Stimulated activated naive CD8-positive, alpha-beta T cell treated with anti-CD3 and anti-CD28 coated beads, Interleukin-15, Interleukin-2, amounts not matched to agents 100 ng/mL and 50 ng/mL, for 24 hours (primary cell): Measurements from ENCODE around the gene TMEM54.
A peak's percentile ranks its signal among the peaks of the same experiment; 100 is the strongest.

Experiments
- H3K27ac Mint-ChIP-seq: one replicate; pipeline ENCODE4 v1.8.0; 2021; ENCODE audit warnings: mild to moderate bottlenecking, mixed read lengths
- H3K27me3 Mint-ChIP-seq: one replicate; pipeline ENCODE4 v1.8.0; 2021; ENCODE audit warnings: mixed read lengths
- H3K36me3 Mint-ChIP-seq: one replicate; pipeline ENCODE4 v1.8.0; 2021; ENCODE audit warnings: low read depth, mixed read lengths
- H3K4me1 Mint-ChIP-seq: one replicate; pipeline ENCODE4 v1.8.0; 2021; ENCODE audit warnings: low read depth, mixed read lengths
- H3K4me3 Mint-ChIP-seq: one replicate; pipeline ENCODE4 v1.8.0; 2021; ENCODE audit warnings: mild to moderate bottlenecking, mixed read lengths
- H3K9me3 Mint-ChIP-seq: one replicate; pipeline ENCODE4 v1.8.0; 2021; ENCODE audit warnings: mixed read lengths

TMEM54 gene

GRCh38 chr1:32884032-32884372 lies 17.2 kb downstream of the TMEM54 start:
- Mint-ChIP-seq H3K4me1 (no peaks in the 10 kb centered on the region), H3K36me3 (no peaks in the 10 kb centered on the region), H3K9me3 (no peaks in the 10 kb centered on the region), H3K27me3 (peaks cover 41% of the 10 kb centered on the region), H3K4me3 (no peak overlapping the region), H3K27ac (no peak overlapping the region)

GRCh38 chr1:32883338-32884031 lies 17.7 kb downstream of the TMEM54 start:
- no peak overlapping the region for H3K27ac Mint-ChIP-seq
- H3K4me1 Mint-ChIP-seq = no peaks in the 10 kb centered on the region
- peaks cover 39% of the 10 kb centered on the region for H3K27me3 Mint-ChIP-seq
- H3K9me3 Mint-ChIP-seq = no peaks in the 10 kb centered on the region
- no peaks in the 10 kb centered on the region for H3K36me3 Mint-ChIP-seq
- no peak overlapping the region for H3K4me3 Mint-ChIP-seq

GRCh38 chr1:32881871-32882850 lies 19.0 kb downstream of the TMEM54 start:
- Mint-ChIP-seq H3K27ac (no peak overlapping the region), H3K9me3 (no peaks in the 10 kb centered on the region), H3K27me3 (peaks cover 33% of the 10 kb centered on the region), H3K4me1 (no peaks in the 10 kb centered on the region), H3K4me3 (no peak overlapping the region), H3K36me3 (no peaks in the 10 kb centered on the region)

- Mint-ChIP-seq H3K4me1 (no peaks in the 10 kb centered on the region), H3K36me3 (no peaks in the 10 kb centered on the region), H3K27me3 (peaks cover 30% of the 10 kb centered on the region), H3K27ac (no peak overlapping the region), H3K4me3 (no peak overlapping the region), H3K9me3 (no peaks in the 10 kb centered on the region)
These were observed 19.9 kb downstream of the TMEM54 start for GRCh38 chr1:32881291-32881690.

- H3K9me3 Mint-ChIP-seq = no peaks in the 10 kb centered on the region
- no peaks in the 10 kb centered on the region for H3K4me1 Mint-ChIP-seq
- H3K27me3 Mint-ChIP-seq = peaks cover 26% of the 10 kb centered on the region
- H3K36me3 Mint-ChIP-seq = no peaks in the 10 kb centered on the region
- H3K4me3 Mint-ChIP-seq = no peak overlapping the region
- no peak overlapping the region for H3K27ac Mint-ChIP-seq
These were observed 22.6 kb downstream of the TMEM54 start for GRCh38 chr1:32878637-32879041.

- Mint-ChIP-seq H3K27me3 (peaks cover 22% of the 10 kb centered on the region), H3K27ac (no peak overlapping the region), H3K4me3 (no peak overlapping the region), H3K9me3 (no peaks in the 10 kb centered on the region), H3K4me1 (no peaks in the 10 kb centered on the region), H3K36me3 (no peaks in the 10 kb centered on the region)
These were observed 23.0 kb downstream of the TMEM54 start for GRCh38 chr1:32878183-32878582.

GRCh38 chr1:32877211-32878110 lies 23.7 kb downstream of the TMEM54 start:
- Mint-ChIP-seq H3K36me3 (no peaks in the 10 kb centered on the region), H3K4me1 (peaks cover 3% of the 10 kb centered on the region), H3K27me3 (peaks cover 26% of the 10 kb centered on the region), H3K9me3 (no peaks in the 10 kb centered on the region), H3K4me3 (no peak overlapping the region), H3K27ac (no peak overlapping the region)

GRCh38 chr1:32876341-32877210 lies 24.6 kb downstream of the TMEM54 start:
- H3K4me3 Mint-ChIP-seq = no peak overlapping the region
- H3K36me3 Mint-ChIP-seq = no peaks in the 10 kb centered on the region
- no peaks in the 10 kb centered on the region for H3K9me3 Mint-ChIP-seq

GRCh38 chr1:32874860-32875752 lies 26.1 kb downstream of the TMEM54 start:
- Mint-ChIP-seq H3K27me3 (peaks cover 39% of the 10 kb centered on the region), H3K27ac (no peak overlapping the region), H3K9me3 (no peaks in the 10 kb centered on the region), H3K4me1 (peaks cover 9% of the 10 kb centered on the region), H3K36me3 (no peaks in the 10 kb centered on the region), H3K4me3 (no peak overlapping the region)

More at GRCh38 chr1:32876341-32877210, 24.6 kb downstream of the TMEM54 start:
- Mint-ChIP-seq H3K4me1 (peaks cover 9% of the 10 kb centered on the region), H3K27ac (no peak overlapping the region), H3K27me3 (peaks cover 31% of the 10 kb centered on the region)

- peaks cover 12% of the 10 kb centered on the region for H3K4me1 Mint-ChIP-seq
- H3K4me3 Mint-ChIP-seq = no peak overlapping the region
- H3K36me3 Mint-ChIP-seq = no peaks in the 10 kb centered on the region
- no peak overlapping the region for H3K27ac Mint-ChIP-seq
- peaks cover 51% of the 10 kb centered on the region for H3K27me3 Mint-ChIP-seq
- no peaks in the 10 kb centered on the region for H3K9me3 Mint-ChIP-seq
These were observed 27.7 kb downstream of the TMEM54 start for GRCh38 chr1:32873484-32873883.

- peaks cover 44% of the 10 kb centered on the region for H3K27me3 Mint-ChIP-seq
- H3K4me1 Mint-ChIP-seq = peaks cover 12% of the 10 kb centered on the region
- H3K9me3 Mint-ChIP-seq = no peaks in the 10 kb centered on the region
- H3K27ac Mint-ChIP-seq = no peak overlapping the region
- no peak overlapping the region for H3K4me3 Mint-ChIP-seq
- H3K36me3 Mint-ChIP-seq = no peaks in the 10 kb centered on the region
These were observed 29.1 kb downstream of the TMEM54 start for GRCh38 chr1:32872192-32872460.

- peaks cover 44% of the 10 kb centered on the region for H3K27me3 Mint-ChIP-seq
These were observed 29.6 kb downstream of the TMEM54 start for GRCh38 chr1:32871364-32872191.

More at GRCh38 chr1:32871364-32872191, 29.6 kb downstream of the TMEM54 start:
- Mint-ChIP-seq H3K4me1 (peaks cover 12% of the 10 kb centered on the region), H3K27ac (no peak overlapping the region), H3K4me3 (peak overlapping the region; percentile 38), H3K36me3 (no peaks in the 10 kb centered on the region), H3K9me3 (no peaks in the 10 kb centered on the region)
